GM19452 (cell line): Measurements from ENCODE around the gene WWP2.

Experiments used
- ATAC-seq: cut with Tn5 transposase; IDR thresholded peaks from one replicate; pipeline ENCODE4 v1.9.1; 2021; ENCODE audit not compliant: unreplicated experiment

WWP2 gene

DNA sequence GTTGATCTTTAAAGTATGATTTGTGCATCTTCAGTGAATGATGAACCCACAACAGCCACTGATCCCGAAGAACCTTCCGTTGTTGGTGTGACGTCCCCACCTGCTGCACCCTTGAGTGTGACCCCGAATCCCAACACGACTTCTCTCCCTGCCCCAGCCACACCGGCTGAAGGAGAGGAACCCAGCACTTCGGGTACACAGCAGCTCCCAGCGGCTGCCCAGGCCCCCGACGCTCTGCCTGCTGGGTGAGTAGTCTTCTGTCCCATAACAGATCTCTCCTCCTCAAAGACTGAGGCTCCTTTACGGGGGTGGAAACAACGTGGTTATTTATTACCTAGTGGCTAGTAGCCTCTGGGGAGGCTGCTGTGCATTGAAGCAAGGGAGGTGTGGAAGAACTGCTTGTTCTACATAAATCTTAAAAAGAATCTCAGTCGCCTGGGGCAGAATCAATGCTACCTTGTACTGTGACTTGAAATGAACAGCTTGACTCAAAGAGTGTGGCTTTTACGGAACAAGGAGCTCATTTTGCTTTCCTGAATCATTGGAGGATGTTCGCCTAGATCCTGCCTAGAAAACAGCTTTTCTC is 126.0 kb downstream of the WWP2 start:
- no peak for ATAC-seq

- ATAC-seq = no peak
These were observed 127.3 kb downstream of the WWP2 start for GRCh38 chr16:69889295-69889964.

GRCh38 chr16:69890114-69890891 is 128.2 kb downstream of the WWP2 start:
- ATAC-seq = no peak

- ATAC-seq = no peak
These were observed 128.8 kb downstream of the WWP2 start for GRCh38 chr16:69890892-69891282.

GRCh38 chr16:69892378-69892777 is 130.2 kb downstream of the WWP2 start:
- ATAC-seq = no peak

- no peak for ATAC-seq
These were observed 131.0 kb downstream of the WWP2 start for GRCh38 chr16:69893106-69893505.

GRCh38 chr16:69894676-69895075 is 132.5 kb downstream of the WWP2 start:
- no peak for ATAC-seq

GRCh38 chr16:69903865-69904415 is 141.8 kb downstream of the WWP2 start:
- no peak for ATAC-seq

- no peak for ATAC-seq
These were observed 142.5 kb downstream of the WWP2 start for GRCh38 chr16:69904495-69905170.

GRCh38 chr16:69905171-69905555 is 143.0 kb downstream of the WWP2 start:
- ATAC-seq = no peak

DNA sequence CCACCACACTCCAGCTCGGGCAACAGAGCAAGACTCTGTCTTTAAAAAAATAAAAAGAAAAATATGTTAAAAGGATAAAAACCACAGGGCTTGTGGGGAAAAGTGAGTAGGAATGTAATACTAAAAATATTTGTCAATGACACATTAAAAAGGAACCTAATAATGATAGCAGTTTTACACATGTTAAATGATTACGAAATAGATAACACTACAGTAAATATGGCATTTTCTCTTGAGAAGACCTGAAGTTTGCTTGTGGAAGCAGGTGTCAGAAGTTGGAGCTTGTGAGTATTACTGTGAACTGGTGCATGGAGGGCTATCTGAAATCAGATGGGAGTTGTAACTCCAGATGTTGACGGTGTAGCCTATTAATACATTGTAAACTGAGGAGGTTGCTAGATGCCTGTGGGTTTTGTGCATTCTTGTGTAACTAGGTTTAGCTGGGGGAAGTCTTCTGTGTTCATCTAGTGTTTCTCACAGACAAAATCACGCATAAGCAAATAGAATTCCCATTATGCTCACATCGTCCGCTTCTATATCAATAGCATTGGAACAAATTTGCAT is 144.8 kb downstream of the WWP2 start:
- no peak for ATAC-seq

- no peak for ATAC-seq
These were observed 146.9 kb downstream of the WWP2 start for GRCh38 chr16:69909043-69909442.

DNA sequence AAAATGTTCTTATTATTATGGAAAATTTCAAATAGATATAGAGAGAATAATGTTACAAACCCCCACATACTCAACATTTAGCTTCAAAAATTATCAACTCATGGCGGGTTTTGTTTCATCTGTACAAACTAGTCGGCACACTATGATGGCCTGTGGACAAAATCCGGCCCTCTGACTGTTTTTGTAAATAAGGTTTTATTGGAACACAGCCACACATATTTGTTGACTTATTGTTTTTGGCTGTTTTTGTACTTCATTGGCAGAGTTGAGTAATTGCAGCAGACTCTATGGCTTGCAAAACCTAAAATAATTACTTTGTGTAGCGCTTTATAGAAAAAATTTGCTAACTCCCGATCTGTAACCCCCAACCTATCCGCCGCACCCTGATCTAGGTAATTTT is 147.6 kb downstream of the WWP2 start:
- no peak for ATAC-seq

DNA sequence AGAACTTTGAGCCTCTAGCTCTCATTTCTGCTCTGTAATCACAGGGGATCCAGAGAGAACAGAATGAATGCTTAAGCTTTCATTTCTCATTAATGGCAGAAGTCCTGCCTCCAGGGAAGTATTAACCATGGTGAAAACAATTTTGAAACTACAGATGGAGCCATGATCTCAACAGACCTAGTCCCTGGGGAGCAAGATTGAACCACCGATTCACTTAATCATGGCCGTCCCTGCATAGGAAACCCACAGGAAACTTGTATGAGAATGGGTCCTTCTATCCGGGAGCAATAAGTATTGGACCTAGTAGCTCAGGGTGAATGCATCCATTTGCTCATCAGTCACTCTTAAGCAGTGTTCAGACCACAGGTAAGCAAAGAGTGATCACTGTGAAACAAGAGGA is 148.8 kb downstream of the WWP2 start:
- no peak for ATAC-seq

- no peak for ATAC-seq
These were observed 154.3 kb downstream of the WWP2 start for GRCh38 chr16:69916462-69916861.

DNA sequence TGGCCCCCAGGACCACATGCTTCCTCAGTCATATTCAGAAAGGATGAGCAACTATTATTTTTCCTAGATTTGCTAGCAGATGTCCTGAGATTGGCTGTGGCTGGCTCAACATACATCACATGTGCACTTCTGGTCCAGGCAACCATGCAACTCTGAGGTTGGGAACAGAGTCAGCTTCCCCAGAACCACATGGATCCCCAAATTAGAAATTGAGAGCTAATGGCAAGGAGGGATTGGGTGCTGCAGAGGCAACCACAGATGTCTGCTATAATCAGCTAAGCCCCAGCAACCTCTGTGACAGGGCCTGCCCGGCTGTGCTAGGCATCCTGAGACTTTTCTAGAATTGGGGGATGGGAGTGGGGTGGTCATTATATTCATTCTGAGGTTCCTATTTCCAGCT is 155.2 kb downstream of the WWP2 start:
- no peak for ATAC-seq

DNA sequence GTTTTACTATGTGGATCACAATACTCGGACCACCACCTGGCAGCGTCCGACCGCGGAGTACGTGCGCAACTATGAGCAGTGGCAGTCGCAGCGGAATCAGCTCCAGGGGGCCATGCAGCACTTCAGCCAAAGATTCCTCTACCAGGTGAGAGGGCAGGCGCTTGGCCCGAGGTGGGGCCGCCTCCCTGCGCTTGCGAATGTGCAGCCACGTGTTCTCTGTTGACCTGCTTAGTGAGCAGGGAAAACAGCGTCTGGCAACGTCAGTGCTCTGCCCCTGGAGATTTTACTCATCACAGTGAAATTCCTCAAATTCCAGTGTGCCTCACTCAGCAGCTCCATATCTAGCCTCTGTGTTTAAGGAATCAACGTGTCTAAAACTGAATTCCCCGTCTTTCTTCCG is 155.6 kb downstream of the WWP2 start:
- no peak for ATAC-seq

DNA sequence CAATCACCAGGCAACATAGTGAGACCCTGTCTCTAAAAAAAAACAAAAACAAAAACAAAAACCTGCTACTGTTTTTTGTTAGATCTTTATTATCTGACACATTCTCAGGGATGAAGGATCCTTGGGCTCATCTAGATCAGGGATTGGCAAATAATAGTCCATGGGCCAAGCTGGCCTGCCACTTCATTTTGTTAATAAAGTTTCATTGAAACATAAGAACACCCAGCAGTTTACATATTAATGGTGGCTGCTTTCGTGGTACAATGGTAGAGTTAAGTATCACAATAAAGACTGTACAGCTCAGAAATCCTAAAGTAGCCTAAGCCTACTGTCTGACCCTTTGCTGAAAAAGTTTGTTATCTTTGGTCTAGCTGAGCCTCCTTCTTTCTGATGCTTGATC is 156.1 kb downstream of the WWP2 start:
- no peak for ATAC-seq

- no peak for ATAC-seq
These were observed 159.0 kb downstream of the WWP2 start for GRCh38 chr16:69921127-69921526.

- no peak for ATAC-seq
These were observed 160.1 kb downstream of the WWP2 start for GRCh38 chr16:69922200-69922599.
